Gastrocnemius medialis (tissue), 4 donors: ENCODE data around the gene PSME3. TPM values are rescaled to one million over a fixed set of nuclear protein-coding genes. Genes with fewer than 3 reads are reported as not detected.

Experiments used
- ATAC-seq, 2 donors: fragments of 150-250 bp; one replicate each; pipeline ENCODE4 v1.9.1; 2016
- DNase-seq, 2 donors: peaks; one replicate each; pipeline ENCODE4 v3.0.0-alpha.2; 2019
- H3K27ac ChIP-seq, 4 donors: fragments of 200-600 bp; sonication (generic); 1 replicate in 1 of 4; 2 replicates in 3 of 4; pipeline ENCODE4 v1.5.1; 2016 to 2018; ENCODE audit warnings: mild to moderate bottlenecking in 2 of 4, moderate library complexity in 1 of 4
- H3K27me3 ChIP-seq, 3 donors: fragments of 200-600 bp; sonication (generic) in 2 of 3; 1 replicate in 1 of 3; 2 replicates in 2 of 3; pipeline versions ENCODE4 v1.5.1 to v1.6.0; 2016 to 2019; ENCODE audit warnings: mild to moderate bottlenecking in 1 of 3, moderate library complexity in 1 of 3
- H3K36me3 ChIP-seq, 2 donors: fragments of 200-600 bp; sonication (generic) in 1 of 2; one replicate each; pipeline ENCODE4 v1.5.1; 2017 to 2018
- H3K4me1 ChIP-seq, 2 donors: fragments of 200-600 bp; sonication (generic) in 1 of 2; one replicate each; pipeline ENCODE4 v1.5.1; 2016 to 2017; ENCODE audit warnings: mild to moderate bottlenecking in 2 of 2
- H3K4me3 ChIP-seq, 4 donors: fragments of 200-600 bp; sonication (generic) in 3 of 4; 1 replicate in 1 of 4; 2 replicates in 3 of 4; pipeline ENCODE4 v1.5.1; 2016 to 2019; ENCODE audit warnings: mild to moderate bottlenecking in 2 of 4
- H3K9me3 ChIP-seq, 3 donors: fragments of 200-600 bp; sonication (generic) in 2 of 3; 1 replicate in 1 of 3; 2 replicates in 2 of 3; pipeline ENCODE4 v1.5.1; 2016 to 2019
- POLR2A ChIP-seq, 2 donors: fragments of 450-650 bp; IDR thresholded peaks; one replicate each; pipeline ENCODE4 v1.6.1; 2017; ENCODE audit warnings: antibody characterized with exemption in 2 of 2, mild to moderate bottlenecking in 2 of 2, moderate library complexity in 2 of 2
- in situ Hi-C, 4 donors: fragments of 200-750 bp; cut with MboI; loops; one replicate each; pipeline versions ENCODE4 v1.15.0 to v1.8.0; 2017; ENCODE audit warnings: low sequenced_read_pairs in 4 of 4
- intact Hi-C: fragments of 100-400 bp; cut with DNase I; formaldehyde crosslinking; loops from one replicate; pipeline ENCODE4 v1.15.1; 2023; ENCODE audit warnings: low total_unique reads
- total RNA-seq, 4 donors: library from RNA; depleted of rRNA; stranded (reverse); fragments of >200 nt; gene quantifications; one replicate each; pipeline versions ENCODE4 v1.1.0 to v1.2.3, GENCODE V29; 2016
- TF ChIP-seq, protein P1 (sequence below), 5 experiments: fragments of 450-650 bp in 3 of 5; fragments of 200-600 bp in 2 of 5; sonication (generic) in 2 of 5; IDR thresholded peaks in 4 of 5; conservative IDR thresholded peaks in 1 of 5; 1 replicate in 4 of 5; 2 replicates in 1 of 5; pipeline ENCODE4 v1.5.1; 2016 to 2019; ENCODE audit warnings: antibody characterized with exemption in 5 of 5, mild to moderate bottlenecking in 3 of 5, moderate library complexity in 3 of 5

The PSME3 gene
- total RNA-seq, 4 donors from 2014 or later = 84.2 to 101 (median 88.7) TPM

DNA sequence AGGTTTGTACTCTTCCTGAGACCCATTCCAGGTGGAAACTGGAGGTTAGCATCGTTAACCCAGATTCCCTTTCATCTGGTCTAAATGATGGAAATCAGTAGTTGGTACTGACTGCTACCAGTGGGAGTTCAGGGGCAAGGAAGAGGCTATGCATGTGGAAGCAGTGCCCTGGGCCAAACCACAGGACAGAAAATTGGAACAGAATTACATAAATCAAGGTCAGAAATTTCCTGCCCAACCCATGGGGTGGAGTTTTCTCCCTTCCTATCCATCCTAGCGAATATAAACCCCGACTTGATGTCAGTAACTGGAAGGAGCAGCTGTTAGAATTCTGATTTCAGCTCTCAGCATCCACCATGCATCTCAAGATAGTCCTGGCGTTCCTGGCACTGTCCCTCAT, 11.1 kb downstream of the PSME3 start, which contains the start of gene AOC2:
Gene AOC2 (plus strand): TSS at position 310 of the 400 bp plus-strand sequence. CDS start 47 bp downstream, at position 357.
- in situ Hi-C loops = loop anchor here (5.0 to 10.0 kb wide), 3 partner anchors 81 to 93 kb away; no protein-coding TSS in a partner anchor
- Histone ChIP-seq H3K27ac (no peak within 1 kb of the TSS), H3K4me1 (no peaks in the 10 kb centered on the region), H3K4me3 (no peak within 1 kb of the TSS), H3K9me3 (no peaks in the 10 kb centered on the region), H3K36me3 (peaks cover 0 to 61% of the 10 kb centered on the region in 2 donors), H3K27me3 (no peaks in the 10 kb centered on the region)
- DNase-seq (no peak), ATAC-seq (no peak)
- TF ChIP-seq POLR2A (IDR thresholded peaks at IDR 0.05) = no peak
- TF ChIP-seq, protein P1, sequence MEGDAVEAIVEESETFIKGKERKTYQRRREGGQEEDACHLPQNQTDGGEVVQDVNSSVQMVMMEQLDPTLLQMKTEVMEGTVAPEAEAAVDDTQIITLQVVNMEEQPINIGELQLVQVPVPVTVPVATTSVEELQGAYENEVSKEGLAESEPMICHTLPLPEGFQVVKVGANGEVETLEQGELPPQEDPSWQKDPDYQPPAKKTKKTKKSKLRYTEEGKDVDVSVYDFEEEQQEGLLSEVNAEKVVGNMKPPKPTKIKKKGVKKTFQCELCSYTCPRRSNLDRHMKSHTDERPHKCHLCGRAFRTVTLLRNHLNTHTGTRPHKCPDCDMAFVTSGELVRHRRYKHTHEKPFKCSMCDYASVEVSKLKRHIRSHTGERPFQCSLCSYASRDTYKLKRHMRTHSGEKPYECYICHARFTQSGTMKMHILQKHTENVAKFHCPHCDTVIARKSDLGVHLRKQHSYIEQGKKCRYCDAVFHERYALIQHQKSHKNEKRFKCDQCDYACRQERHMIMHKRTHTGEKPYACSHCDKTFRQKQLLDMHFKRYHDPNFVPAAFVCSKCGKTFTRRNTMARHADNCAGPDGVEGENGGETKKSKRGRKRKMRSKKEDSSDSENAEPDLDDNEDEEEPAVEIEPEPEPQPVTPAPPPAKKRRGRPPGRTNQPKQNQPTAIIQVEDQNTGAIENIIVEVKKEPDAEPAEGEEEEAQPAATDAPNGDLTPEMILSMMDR (IDR thresholded peaks at IDR 0.05 in 4 of 5, conservative IDR thresholded peaks at IDR 0.05 in 1 of 5) = no peak
- intact Hi-C loops = no loop called here

DNA sequence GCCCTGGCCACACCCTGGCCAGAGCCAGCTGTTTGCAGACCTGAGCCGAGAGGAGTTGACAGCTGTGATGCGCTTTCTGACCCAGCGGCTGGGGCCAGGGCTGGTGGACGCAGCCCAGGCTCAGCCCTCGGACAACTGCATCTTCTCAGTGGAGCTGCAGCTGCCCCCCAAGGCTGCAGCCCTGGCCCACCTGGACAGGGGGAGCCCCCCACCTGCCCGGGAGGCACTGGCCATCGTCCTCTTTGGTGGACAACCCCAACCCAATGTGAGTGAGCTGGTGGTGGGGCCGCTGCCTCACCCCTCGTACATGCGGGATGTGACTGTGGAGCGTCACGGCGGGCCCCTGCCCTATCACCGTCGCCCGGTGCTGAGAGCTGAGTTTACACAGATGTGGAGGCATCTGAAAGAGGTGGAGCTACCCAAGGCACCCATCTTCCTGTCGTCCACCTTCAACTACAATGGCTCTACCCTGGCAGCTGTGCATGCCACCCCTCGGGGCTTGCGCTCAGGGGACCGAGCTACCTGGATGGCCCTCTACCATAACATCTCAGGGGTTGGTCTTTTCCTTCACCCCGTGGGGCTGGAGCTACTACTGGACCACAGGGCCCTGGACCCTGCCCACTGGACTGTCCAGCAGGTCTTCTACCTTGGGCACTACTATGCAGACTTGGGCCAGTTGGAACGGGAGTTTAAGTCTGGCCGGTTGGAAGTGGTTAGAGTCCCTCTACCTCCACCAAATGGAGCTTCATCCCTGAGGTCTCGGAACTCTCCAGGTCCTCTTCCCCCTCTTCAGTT, 11.8 kb downstream of the PSME3 start:
- Histone ChIP-seq H3K4me1 (no peaks in the 10 kb centered on the region), H3K36me3 (peaks cover 0 to 54% of the 10 kb centered on the region in 2 donors), H3K27ac (no peak overlapping the region), H3K27me3 (no peaks in the 10 kb centered on the region), H3K9me3 (no peaks in the 10 kb centered on the region), H3K4me3 (no peak overlapping the region)
- intact Hi-C loops (no loop called here), in situ Hi-C loops (loop anchor here (5.0 to 10.0 kb wide), 3 partner anchors 80 to 92 kb away; no protein-coding TSS in a partner anchor)
- no peak for TF ChIP-seq POLR2A (IDR thresholded peaks at IDR 0.05)
- TF ChIP-seq, protein P1 (IDR thresholded peaks at IDR 0.05 in 4 of 5, conservative IDR thresholded peaks at IDR 0.05 in 1 of 5) = no peak
- no peak for DNase-seq
- no peak for ATAC-seq

DNA sequence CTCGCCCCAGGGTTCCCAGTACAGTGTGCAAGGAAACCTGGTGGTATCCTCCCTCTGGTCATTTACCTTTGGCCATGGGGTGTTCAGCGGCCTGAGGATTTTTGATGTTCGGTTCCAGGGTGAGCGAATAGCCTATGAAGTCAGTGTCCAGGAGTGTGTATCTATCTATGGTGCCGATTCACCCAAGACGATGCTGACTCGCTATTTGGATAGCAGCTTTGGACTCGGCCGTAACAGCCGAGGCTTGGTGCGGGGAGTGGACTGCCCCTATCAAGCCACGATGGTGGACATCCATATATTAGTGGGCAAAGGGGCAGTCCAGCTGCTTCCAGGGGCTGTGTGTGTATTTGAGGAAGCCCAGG, 12.3 kb downstream of the PSME3 start:
- peaks cover 0 to 3% of the 10 kb centered on the region in 2 donors for H3K4me1 ChIP-seq
- in situ Hi-C loops = loop anchor here in 1 of 4 donors (10.0 kb wide), 1 partner anchor 79 kb away; no protein-coding TSS in a partner anchor
- no peak overlapping the region for H3K27ac ChIP-seq

DNA sequence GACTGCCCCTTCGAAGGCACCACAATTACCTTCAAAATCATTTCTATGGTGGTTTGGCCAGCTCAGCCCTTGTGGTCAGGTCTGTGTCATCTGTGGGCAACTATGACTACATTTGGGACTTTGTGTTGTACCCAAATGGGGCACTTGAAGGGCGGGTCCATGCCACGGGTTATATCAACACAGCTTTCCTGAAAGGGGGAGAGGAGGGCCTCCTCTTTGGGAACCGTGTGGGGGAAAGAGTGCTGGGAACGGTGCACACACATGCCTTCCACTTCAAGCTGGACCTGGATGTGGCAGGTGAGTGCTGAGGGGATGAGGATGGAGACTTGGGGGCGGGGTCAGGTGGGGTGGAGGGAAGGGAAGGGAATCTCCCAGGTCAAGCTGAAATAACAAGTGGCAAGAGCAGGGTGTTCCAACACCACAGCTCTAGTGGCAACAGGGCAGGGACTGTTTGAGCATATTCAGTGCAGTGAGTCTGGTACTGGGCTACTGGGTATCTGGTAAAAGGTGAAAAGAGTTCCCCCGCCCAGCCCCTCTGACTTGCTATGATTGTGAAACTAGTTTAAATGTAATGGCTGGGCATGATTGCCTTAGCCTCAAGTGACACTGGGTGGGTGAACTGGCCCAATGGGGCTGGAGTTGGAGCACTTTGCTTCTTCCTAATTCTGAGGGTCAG, 12.9 kb downstream of the PSME3 start:
- in situ Hi-C loops = loop anchor here in 1 of 4 donors (10.0 kb wide), 1 partner anchor 79 kb away; no protein-coding TSS in a partner anchor
- H3K36me3 ChIP-seq = peaks cover 0 to 43% of the 10 kb centered on the region in 2 donors
- ATAC-seq = no peak

More for the DNA sequence above, 12.3 kb downstream of the PSME3 start:
- H3K9me3 ChIP-seq = no peaks in the 10 kb centered on the region
- intact Hi-C loops = no loop called here
- TF ChIP-seq, protein P1 (IDR thresholded peaks at IDR 0.05 in 4 of 5, conservative IDR thresholded peaks at IDR 0.05 in 1 of 5) = no peak
- TF ChIP-seq POLR2A (IDR thresholded peaks at IDR 0.05) = no peak
- DNase-seq = no peak
- no peak for ATAC-seq
- no peak overlapping the region for H3K4me3 ChIP-seq
- peaks cover 0 to 48% of the 10 kb centered on the region in 2 donors for H3K36me3 ChIP-seq
- H3K27me3 ChIP-seq = no peaks in the 10 kb centered on the region

More for the DNA sequence above, 12.9 kb downstream of the PSME3 start:
- TF ChIP-seq POLR2A (IDR thresholded peaks at IDR 0.05) = no peak
- TF ChIP-seq, protein P1 (IDR thresholded peaks at IDR 0.05 in 4 of 5, conservative IDR thresholded peaks at IDR 0.05 in 1 of 5) = no peak
- no peaks in the 10 kb centered on the region for H3K27me3 ChIP-seq
- no peak overlapping the region for H3K27ac ChIP-seq
- peaks cover 0 to 6% of the 10 kb centered on the region in 2 donors for H3K4me1 ChIP-seq
- intact Hi-C loops = no loop called here
- DNase-seq = no peak
- H3K4me3 ChIP-seq = no peak overlapping the region
- no peaks in the 10 kb centered on the region for H3K9me3 ChIP-seq
